DND-41 (cell line): ENCODE results near the gene RAD21L1.

Experiments used
- ATAC-seq: fragments of 200-7000 bp; cut with Tn5 transposase; 3 replicates; pipeline ENCODE4 v1.9.1; 2021; ENCODE audit warnings: low read depth; ENCODE audit not compliant: insufficient read depth
- DNase-seq: peaks from one replicate; pipeline ENCODE4 v3.0.0-alpha.2; 2020
- H2AFZ ChIP-seq: 2 replicates; pipeline ENCODE4 v1.6.0; 2012; ENCODE audit warnings: low read depth, low read length
- H3K27ac ChIP-seq: 2 replicates; pipeline ENCODE4 v1.5.1; 2012; ENCODE audit warnings: low read length, inconsistent platforms
- H3K27me3 ChIP-seq: fragments of 200-600 bp; sonication (generic); 2 replicates; pipeline ENCODE4 v1.6.0; 2012; ENCODE audit warnings: low read length, mild to moderate bottlenecking, inconsistent platforms; ENCODE audit not compliant: insufficient read depth, poor library complexity
- H3K36me3 ChIP-seq: 2 replicates; pipeline ENCODE4 v1.5.1; 2012; ENCODE audit warnings: low read length, inconsistent platforms; ENCODE audit not compliant: insufficient read depth
- H3K4me1 ChIP-seq: 2 replicates; pipeline ENCODE4 v1.5.1; 2012; ENCODE audit warnings: mild to moderate bottlenecking, low read length; ENCODE audit not compliant: insufficient read depth
- H3K4me2 ChIP-seq: 2 replicates; pipeline ENCODE4 v1.6.0; 2012; ENCODE audit warnings: mild to moderate bottlenecking, moderate library complexity, low read length, inconsistent platforms; ENCODE audit not compliant: insufficient read depth
- H3K4me3 ChIP-seq, 2 experiments: fragments of 200-600 bp in 1 of 2; shearing (Covaris generic) in 1 of 2; 2 replicates each; pipeline ENCODE4 v1.5.1; 2012 to 2016; ENCODE audit warnings: inconsistent platforms in 2 of 2, low read length in 2 of 2, mild to moderate bottlenecking in 2 of 2, low read depth in 1 of 2, moderate library complexity in 1 of 2
- H3K79me2 ChIP-seq: 2 replicates; pipeline ENCODE4 v1.6.0; 2012; ENCODE audit warnings: low read length, inconsistent platforms; ENCODE audit not compliant: insufficient read depth
- H3K9ac ChIP-seq: 2 replicates; pipeline ENCODE4 v1.6.0; 2012; ENCODE audit warnings: low read depth, mild to moderate bottlenecking, inconsistent platforms, low read length, moderate library complexity
- H3K9me3 ChIP-seq: 2 replicates; pipeline ENCODE4 v1.5.1; 2012; ENCODE audit warnings: low read length, moderate library complexity, mild to moderate bottlenecking, inconsistent platforms; ENCODE audit not compliant: insufficient read depth, severe bottlenecking
- H4K20me1 ChIP-seq: 2 replicates; pipeline ENCODE4 v1.6.0; 2012; ENCODE audit warnings: low read length; ENCODE audit not compliant: insufficient read depth
- EZH2 ChIP-seq: IDR thresholded peaks from 3 replicates; pipeline ENCODE4 v1.6.1; 2012; ENCODE audit warnings: borderline replicate concordance, low read depth, mild to moderate bottlenecking, moderate library complexity, low read length, inconsistent platforms; ENCODE audit not compliant: severe bottlenecking
- TF ChIP-seq, protein P1 (sequence below): IDR thresholded peaks from 2 replicates; pipeline ENCODE4 v1.5.1; 2012; ENCODE audit warnings: borderline replicate concordance, low read length, moderate library complexity, mild to moderate bottlenecking; ENCODE audit not compliant: poor library complexity, severe bottlenecking; ENCODE audit errors: extremely low read depth

The RAD21L1 gene

DNA sequence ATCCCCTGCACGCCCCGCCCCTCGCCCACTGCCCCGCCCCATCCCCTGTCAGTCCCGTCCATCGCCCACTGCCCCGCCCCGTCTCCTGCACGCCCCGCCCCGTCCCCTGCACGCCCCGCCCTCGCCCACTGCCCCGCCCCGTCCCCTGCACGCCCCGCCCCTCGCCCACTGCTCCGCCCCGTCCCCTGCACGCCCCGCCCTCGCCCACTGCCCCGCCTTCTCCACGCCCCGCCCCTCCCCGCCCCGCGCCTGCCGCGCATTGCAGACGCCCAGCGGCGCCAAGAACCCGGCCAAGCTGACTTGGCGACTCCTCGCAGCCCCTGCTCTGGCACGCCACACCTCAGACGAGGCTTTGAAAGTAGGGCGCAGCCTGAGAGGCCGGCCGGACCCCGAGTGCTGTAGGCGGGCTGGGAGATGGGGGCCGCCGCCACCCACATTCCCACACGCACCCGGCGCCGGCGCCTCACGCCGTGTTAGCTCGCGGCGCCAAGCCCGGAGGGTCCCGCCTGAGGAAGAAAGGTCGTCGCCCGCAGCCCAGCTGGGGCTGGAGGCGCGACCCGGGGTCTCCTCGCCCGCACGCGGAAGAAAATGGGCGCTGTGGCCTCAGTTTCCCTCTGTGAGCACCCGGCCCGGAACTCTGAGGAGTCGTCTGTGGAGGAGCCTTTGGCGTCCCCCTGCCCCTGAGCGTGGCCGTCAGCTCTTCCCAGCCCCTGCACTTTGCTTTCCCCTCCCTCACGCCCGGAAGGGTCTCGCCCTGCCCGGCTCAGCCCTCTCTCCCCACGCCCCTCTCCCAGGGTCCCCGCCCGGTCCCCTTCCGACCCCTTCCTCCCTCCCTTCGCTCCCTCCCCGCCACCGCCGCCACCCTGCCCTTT is at the start of gene RAD21L1:
Gene RAD21L1 (plus strand): TSS at position 262 of the 872 bp plus-strand sequence. CDS start 2,410 bp downstream, outside the sequence.
- no peak for ATAC-seq

DNA sequence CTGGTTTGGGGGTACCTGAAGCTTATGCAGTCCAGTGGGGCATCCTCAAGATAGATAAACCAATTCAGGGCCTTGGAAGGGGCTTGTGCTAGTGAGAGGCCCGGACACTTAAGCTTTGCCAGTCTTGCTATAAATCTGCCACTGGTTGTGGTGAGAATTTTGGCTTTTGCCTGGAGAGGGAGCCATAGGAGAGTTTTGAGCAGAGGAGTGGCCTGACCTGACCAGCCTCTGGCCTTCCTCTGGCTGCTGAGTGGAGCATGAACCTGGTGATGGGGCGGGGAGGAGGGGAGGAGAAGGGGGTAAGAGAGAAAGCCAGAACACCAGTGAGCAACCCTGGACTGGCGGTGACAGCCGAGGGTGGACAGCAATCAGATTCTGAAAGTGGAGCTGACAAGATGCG is 48.2 kb upstream of the RAD21L1 start:
- Histone ChIP-seq H3K27ac (no peak overlapping the region), H2AFZ (no peak overlapping the region), H3K9ac (no peak overlapping the region), H3K4me3 (no peak overlapping the region), H3K4me1 (no peaks in the 10 kb centered on the region), H3K79me2 (no peaks in the 10 kb centered on the region), H4K20me1 (no peaks in the 10 kb centered on the region; the same call in 1 of the 2 replicates), H3K4me2 (no peak overlapping the region), H3K9me3 (no peaks in the 10 kb centered on the region), H3K27me3 (no peaks in the 10 kb centered on the region), H3K36me3 (peaks cover 3% of the 10 kb centered on the region; the same call in 1 of the 2 replicates)
- no peak for TF ChIP-seq EZH2
- TF ChIP-seq, protein P1, sequence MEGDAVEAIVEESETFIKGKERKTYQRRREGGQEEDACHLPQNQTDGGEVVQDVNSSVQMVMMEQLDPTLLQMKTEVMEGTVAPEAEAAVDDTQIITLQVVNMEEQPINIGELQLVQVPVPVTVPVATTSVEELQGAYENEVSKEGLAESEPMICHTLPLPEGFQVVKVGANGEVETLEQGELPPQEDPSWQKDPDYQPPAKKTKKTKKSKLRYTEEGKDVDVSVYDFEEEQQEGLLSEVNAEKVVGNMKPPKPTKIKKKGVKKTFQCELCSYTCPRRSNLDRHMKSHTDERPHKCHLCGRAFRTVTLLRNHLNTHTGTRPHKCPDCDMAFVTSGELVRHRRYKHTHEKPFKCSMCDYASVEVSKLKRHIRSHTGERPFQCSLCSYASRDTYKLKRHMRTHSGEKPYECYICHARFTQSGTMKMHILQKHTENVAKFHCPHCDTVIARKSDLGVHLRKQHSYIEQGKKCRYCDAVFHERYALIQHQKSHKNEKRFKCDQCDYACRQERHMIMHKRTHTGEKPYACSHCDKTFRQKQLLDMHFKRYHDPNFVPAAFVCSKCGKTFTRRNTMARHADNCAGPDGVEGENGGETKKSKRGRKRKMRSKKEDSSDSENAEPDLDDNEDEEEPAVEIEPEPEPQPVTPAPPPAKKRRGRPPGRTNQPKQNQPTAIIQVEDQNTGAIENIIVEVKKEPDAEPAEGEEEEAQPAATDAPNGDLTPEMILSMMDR, result no peak
- no peak for ATAC-seq
- DNase-seq, result no peak

More for the DNA sequence above, at the start of gene RAD21L1:
- peaks cover 3% of the 10 kb centered on the region for H3K27me3 ChIP-seq
- H2AFZ ChIP-seq, result no peak within 1 kb of the TSS
- no peak for TF ChIP-seq EZH2
- TF ChIP-seq, protein P1, result no peak
- no peak for DNase-seq
- no peak within 1 kb of the TSS for H3K27ac ChIP-seq
- H3K4me3 ChIP-seq, result no peak within 1 kb of the TSS
- no peaks in the 10 kb centered on the region for H4K20me1 ChIP-seq
- H3K36me3 ChIP-seq, result no peaks in the 10 kb centered on the region
- no peaks in the 10 kb centered on the region for H3K4me1 ChIP-seq
- no peak within 1 kb of the TSS for H3K4me2 ChIP-seq
- H3K9ac ChIP-seq, result no peak within 1 kb of the TSS
- no peaks in the 10 kb centered on the region for H3K9me3 ChIP-seq
- no peaks in the 10 kb centered on the region for H3K79me2 ChIP-seq

DNA sequence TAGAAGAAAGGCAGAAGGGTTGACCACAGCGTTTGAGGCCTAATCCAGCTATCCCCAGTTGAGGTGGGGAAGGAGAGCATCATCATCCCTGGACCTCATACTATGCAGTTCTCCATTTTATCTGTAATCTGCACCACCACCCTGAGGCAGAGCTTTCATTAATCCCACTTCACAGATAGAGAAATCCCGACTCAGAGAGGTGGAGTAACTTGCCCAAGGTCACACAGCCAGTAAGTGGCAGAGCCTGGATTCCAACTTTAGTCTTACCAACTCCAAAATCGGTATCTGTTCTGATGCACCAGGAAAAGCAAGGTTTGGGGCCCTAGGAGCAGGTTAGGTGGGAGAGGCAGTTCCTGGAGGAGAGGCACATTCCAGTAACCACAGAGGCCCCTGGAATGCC is 47.7 kb upstream of the RAD21L1 start:
- H3K27me3 ChIP-seq, result no peaks in the 10 kb centered on the region
- peaks cover 3% of the 10 kb centered on the region; the same call in 1 of the 2 replicates for H3K36me3 ChIP-seq
- H3K9ac ChIP-seq, result no peak overlapping the region
- no peak for ATAC-seq
- no peaks in the 10 kb centered on the region for H3K9me3 ChIP-seq
- H3K4me1 ChIP-seq, result no peaks in the 10 kb centered on the region
- no peaks in the 10 kb centered on the region for H3K79me2 ChIP-seq
- H3K4me2 ChIP-seq, result no peak overlapping the region
- no peak overlapping the region for H2AFZ ChIP-seq
- no peaks in the 10 kb centered on the region; the same call in 1 of the 2 replicates for H4K20me1 ChIP-seq
- H3K27ac ChIP-seq, result no peak overlapping the region
- no peak for DNase-seq
- H3K4me3 ChIP-seq, result no peak overlapping the region
- no peak for TF ChIP-seq EZH2
- TF ChIP-seq, protein P1, result no peak
